ENCODE measurements around the gene MORN5. TPM values are rescaled to one million over a fixed set of nuclear protein-coding genes. Genes with fewer than 3 reads are reported as not detected.

MORN5 gene
- polyA plus RNA-seq, 2 of the 4 experiments (the other 2 are of a cell fraction), result not detected

DNA sequence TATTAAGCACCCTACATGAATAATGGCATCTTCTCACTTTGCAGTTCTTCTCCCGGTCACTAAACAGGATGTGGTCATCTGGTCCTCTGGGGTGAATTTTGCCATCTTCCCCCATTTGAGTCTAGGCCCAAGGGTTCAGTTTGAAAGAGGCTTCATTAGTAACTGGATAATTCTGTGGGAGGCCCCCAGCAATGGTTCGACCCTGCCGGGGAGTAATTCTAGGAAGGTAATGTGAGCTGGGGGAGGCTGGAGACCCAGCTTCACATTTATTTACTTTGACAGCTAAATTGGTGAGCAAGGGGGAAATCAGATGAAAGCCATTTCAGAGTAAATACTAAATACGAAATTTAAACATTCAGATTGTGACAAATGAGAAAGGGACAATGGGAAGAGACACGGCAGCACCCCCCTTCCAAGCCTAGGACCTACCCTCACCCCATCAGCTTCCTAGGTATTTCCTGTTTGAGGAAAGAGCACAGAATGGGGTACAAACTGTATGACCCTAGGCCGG lies 73.1 kb downstream of the MORN5 start:
- ATAC-seq, result no peak
- Histone ChIP-seq H3K4me1 (peaks cover 6% of the 10 kb centered on the region; the same call in 1 of the 3 replicates), H3K4me3 (no peak overlapping the region), H3K9me3 (no peaks in the 10 kb centered on the region), H3K4me2 (no peak overlapping the region), H3K27ac (no peak overlapping the region)
- WGBS (ENCODE audit: missing lambda C conversion rate), result 56% methylated on average over 6 of the region's 6 CpGs
- DNase-seq (ENCODE audit: low read depth in 1 of 2, low spot score in 1 of 2), result no peak
- FAIRE-seq, result no peak
- ChIA-PET CTCF (interaction anchor here (0.6 to 1.6 kb wide), 3 partner anchors 34 to 117 kb away, joined by 3 to 4 read pairs (median 4); no protein-coding TSS in a partner anchor), POLR2A (no interaction called here)
- TF ChIP-seq RFX5 (IDR thresholded peaks at IDR 0.05) (no peak), FOSL2 (IDR thresholded peaks at IDR 0.05) (no peak), FOSL2 (CRISPR knock-in tag; IDR thresholded peaks at IDR 0.05) (no peak), HOXB5 (CRISPR knock-in tag; IDR thresholded peaks at IDR 0.05) (no peak), ZSCAN20 (CRISPR knock-in tag; IDR thresholded peaks at IDR 0.05) (no peak), SMC3 (IDR thresholded peaks at IDR 0.05) (no peak), RAD21 (conservative IDR thresholded peaks at IDR 0.05 in 1 of 2, IDR thresholded peaks at IDR 0.05 in 1 of 2) (no peak), NR3C1 (IDR thresholded peaks at IDR 0.05) (no peak), CBX2 (IDR thresholded peaks at IDR 0.05; ENCODE audit: borderline replicate concordance, low read depth) (no peak), EP300 (IDR thresholded peaks at IDR 0.05) (no peak), HEYL (CRISPR knock-in tag; IDR thresholded peaks at IDR 0.05) (no peak), HDAC2 (IDR thresholded peaks at IDR 0.05) (no peak)

DNA sequence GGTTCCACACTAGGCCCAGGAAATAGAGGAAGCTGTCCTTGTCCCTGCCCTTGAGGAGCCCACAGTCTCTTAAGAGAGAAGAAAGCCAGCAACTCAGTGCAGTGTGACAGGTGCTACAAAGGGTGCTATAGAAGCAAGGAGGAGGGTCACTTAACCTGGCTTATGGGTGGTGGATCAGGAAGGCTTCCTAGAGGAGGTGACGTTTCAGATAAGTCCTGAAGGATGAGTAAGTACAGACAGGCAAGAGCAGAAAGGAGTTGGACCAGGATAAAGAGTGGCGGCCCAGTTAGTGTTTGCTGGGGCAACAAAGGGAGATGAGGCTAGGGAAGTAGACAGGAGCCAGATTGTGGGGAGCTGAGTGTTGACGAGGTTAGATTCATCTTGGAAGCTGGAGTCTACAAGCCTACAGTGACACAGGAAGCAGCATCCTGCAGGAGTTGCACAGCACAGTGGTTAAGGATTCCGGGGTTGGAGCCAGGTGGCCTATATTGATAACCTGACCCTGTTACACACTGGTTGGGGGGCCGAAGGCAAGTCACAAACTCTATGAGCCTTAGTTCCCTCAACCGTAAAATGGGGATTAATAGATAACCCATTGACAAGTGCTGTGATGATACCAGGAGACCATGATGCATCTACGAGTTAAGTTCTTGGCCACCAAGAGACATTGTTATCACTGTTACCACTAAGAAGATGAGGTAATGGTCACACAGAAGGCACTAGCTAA lies 74.5 kb downstream of the MORN5 start:
- ATAC-seq (no peak), FAIRE-seq (no peak), DNase-seq (ENCODE audit: low read depth in 1 of 2, low spot score in 1 of 2) (no peak)
- peaks cover under 1% of the 10 kb centered on the region; the same call in 1 of the 3 replicates for H3K4me1 ChIP-seq
- TF ChIP-seq EHF (CRISPR knock-in tag; IDR thresholded peaks at IDR 0.05) (no peak), ZFP36 (IDR thresholded peaks at IDR 0.05; ENCODE audit: borderline replicate concordance, partially characterized antibody) (peak; percentile 34)
- POLR2A ChIA-PET, result no interaction called here
- no peaks in the 10 kb centered on the region for H3K9me3 ChIP-seq
- 64% methylated on average over 7 of the region's 7 CpGs for WGBS (ENCODE audit: missing lambda C conversion rate)
- CTCF ChIA-PET, result no interaction called here
- no peak overlapping the region for H3K27ac ChIP-seq
- no peak overlapping the region for H3K4me2 ChIP-seq
- H3K4me3 ChIP-seq, result no peak overlapping the region

DNA sequence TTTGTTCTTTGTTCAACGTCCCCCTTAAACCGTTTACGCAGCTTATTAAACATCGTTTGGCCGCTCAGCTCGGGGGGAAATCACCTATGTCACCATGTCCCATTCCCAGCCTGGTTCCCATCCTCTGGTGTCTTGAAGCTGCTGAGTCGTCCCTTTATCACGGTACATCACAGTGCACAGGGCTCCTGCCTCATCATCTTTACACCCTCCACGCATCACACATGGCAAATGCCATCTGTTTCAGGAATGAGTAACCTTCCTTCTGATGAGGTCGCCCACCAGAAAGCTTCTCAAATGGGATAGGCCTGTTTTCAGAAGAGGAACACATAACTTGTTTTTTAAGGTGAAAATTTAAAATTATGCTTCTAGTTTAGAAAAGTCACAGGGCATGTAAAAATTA lies 77.0 kb downstream of the MORN5 start:
- ChIA-PET POLR2A (no interaction called here), CTCF (interaction anchor here (1.1 kb wide), 1 partner anchor 78 kb away, joined by 3 read pairs; no protein-coding TSS in a partner anchor)
- no peak for DNase-seq (ENCODE audit: low read depth in 1 of 2, low spot score in 1 of 2)
- WGBS (ENCODE audit: missing lambda C conversion rate), result 81% methylated on average over 10 of the region's 10 CpGs
- Histone ChIP-seq H3K4me3 (no peak overlapping the region), H3K4me1 (no peaks in the 10 kb centered on the region), H3K9me3 (no peaks in the 10 kb centered on the region), H3K4me2 (no peak overlapping the region), H3K27ac (no peak overlapping the region)
- ATAC-seq, result no peak
- FAIRE-seq, result no peak
- TF ChIP-seq EHF (CRISPR knock-in tag; IDR thresholded peaks at IDR 0.05) (no peak), HOXB5 (CRISPR knock-in tag; IDR thresholded peaks at IDR 0.05) (no peak), MAFK (IDR thresholded peaks at IDR 0.05; ENCODE audit: partially characterized antibody) (peak; percentile 40), ESRRA (IDR thresholded peaks at IDR 0.05; ENCODE audit: borderline replicate concordance, low read length) (no peak)

DNA sequence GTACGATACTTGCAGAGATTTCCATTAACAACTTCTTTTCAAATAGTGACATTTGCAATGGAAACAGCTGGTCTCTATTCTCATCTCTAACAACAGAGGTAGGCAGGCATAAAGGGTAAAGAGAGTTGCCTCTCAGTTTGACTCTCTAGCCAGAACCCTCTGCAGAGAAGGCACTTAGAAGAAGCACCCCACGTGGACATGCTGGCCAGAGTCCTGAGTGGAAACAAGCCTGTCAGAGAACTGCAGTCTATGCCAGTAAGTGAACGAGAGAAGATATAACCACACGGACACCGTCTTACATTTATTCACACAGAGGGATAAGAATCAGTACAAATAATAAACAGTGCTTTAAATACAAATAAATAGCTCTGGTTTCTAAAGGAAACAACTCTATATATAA lies 80.0 kb downstream of the MORN5 start:
- TF ChIP-seq POLR2AphosphoS2 (conservative IDR thresholded peaks at IDR 0.05; ENCODE audit: low read length) (no peak), ZSCAN20 (CRISPR knock-in tag; IDR thresholded peaks at IDR 0.05) (no peak), FOXS1 (CRISPR knock-in tag; IDR thresholded peaks at IDR 0.05) (no peak), KDM5A (IDR thresholded peaks at IDR 0.05) (no peak)
- TF ChIP-seq, protein P1, sequence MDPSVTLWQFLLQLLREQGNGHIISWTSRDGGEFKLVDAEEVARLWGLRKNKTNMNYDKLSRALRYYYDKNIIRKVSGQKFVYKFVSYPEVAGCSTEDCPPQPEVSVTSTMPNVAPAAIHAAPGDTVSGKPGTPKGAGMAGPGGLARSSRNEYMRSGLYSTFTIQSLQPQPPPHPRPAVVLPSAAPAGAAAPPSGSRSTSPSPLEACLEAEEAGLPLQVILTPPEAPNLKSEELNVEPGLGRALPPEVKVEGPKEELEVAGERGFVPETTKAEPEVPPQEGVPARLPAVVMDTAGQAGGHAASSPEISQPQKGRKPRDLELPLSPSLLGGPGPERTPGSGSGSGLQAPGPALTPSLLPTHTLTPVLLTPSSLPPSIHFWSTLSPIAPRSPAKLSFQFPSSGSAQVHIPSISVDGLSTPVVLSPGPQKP (IDR thresholded peaks at IDR 0.05; ENCODE audit: low read depth, low read length), result no peak
- POLR2A ChIA-PET, result no interaction called here
- H3K27ac ChIP-seq, result no peak overlapping the region
- no peak for DNase-seq (ENCODE audit: low read depth in 1 of 2, low spot score in 1 of 2)
- WGBS (ENCODE audit: missing lambda C conversion rate), result 88% methylated on average over 5 of the region's 5 CpGs
- H3K4me1 ChIP-seq, result no peaks in the 10 kb centered on the region
- no peak overlapping the region for H3K4me3 ChIP-seq
- CTCF ChIA-PET, result interaction anchor here (1.2 to 1.4 kb wide), 2 partner anchors 25 to 110 kb away, joined by 3 read pairs; partner anchors contain the start of genes MRRF and RBM18
- H3K4me2 ChIP-seq, result no peak overlapping the region
- H3K9me3 ChIP-seq, result no peaks in the 10 kb centered on the region
- no peak for ATAC-seq
- FAIRE-seq, result no peak
